Panc1 (cell line): ENCODE data around the gene DAB1. TPM values are rescaled to one million over a fixed set of nuclear protein-coding genes. Genes with fewer than 3 reads are reported as not detected.

Experiments used
- ATAC-seq: fragments of 200-7000 bp; cut with Tn5 transposase; 2 replicates; pipeline ENCODE4 v1.9.1; 2020; ENCODE audit warnings: mild to moderate bottlenecking, moderate library complexity
- BruUV-seq: library from RNA; stranded (reverse); fragments of 400-500 nt; replicated peaks from 2 replicates; lab custom pipeline; 2021; lab: Mats Ljungman, UMichigan
- CTCF ChIA-PET: fragments of 300-600 bp; sonication (Branson Sonifier 250); formaldehyde crosslinking; loops from one replicate; lab custom pipeline; 2022; ENCODE audit warnings: antibody characterized with exemption; lab: Charles Lee
- POLR2A ChIA-PET: fragments of 300-600 bp; sonication (Branson Sonifier 250); formaldehyde crosslinking; loops from one replicate; lab custom pipeline; 2022; ENCODE audit warnings: antibody characterized with exemption; lab: Charles Lee
- DNase-seq: peaks from one replicate; pipeline ENCODE4 v3.0.0-alpha.2; 2010; ENCODE audit warnings: low read depth, low spot score
- H3K27ac ChIP-seq: 2 replicates; pipeline ENCODE4 v1.5.1; 2011; ENCODE audit warnings: mild to moderate bottlenecking, low read length, inconsistent platforms
- H3K27me3 ChIP-seq: fragments of 200-500 bp; sonication (Bioruptor generic); 2 replicates; pipeline ENCODE4 v1.6.0; 2014; ENCODE audit warnings: low read length, inconsistent platforms; ENCODE audit not compliant: control insufficient read depth, insufficient read depth
- H3K36me3 ChIP-seq: fragments of 200-500 bp; sonication (Bioruptor generic); 2 replicates; pipeline ENCODE4 v1.5.1; 2014; ENCODE audit warnings: inconsistent platforms, mild to moderate bottlenecking, low read length, moderate library complexity; ENCODE audit not compliant: control insufficient read depth, insufficient read depth
- H3K4me1 ChIP-seq: 2 replicates; pipeline ENCODE4 v1.5.1; 2011; ENCODE audit warnings: inconsistent platforms, mild to moderate bottlenecking, low read length, moderate library complexity; ENCODE audit not compliant: control insufficient read depth, insufficient read depth
- H3K4me3 ChIP-seq, 2 experiments: 2 replicates each; pipeline ENCODE4 v1.5.1; 2011 to 2012; ENCODE audit warnings: low read depth in 2 of 2, low read length in 2 of 2, mild to moderate bottlenecking in 2 of 2, inconsistent platforms in 1 of 2, moderate library complexity in 1 of 2
- H3K9me3 ChIP-seq: fragments of 200-500 bp; sonication (Bioruptor generic); 2 replicates; pipeline ENCODE4 v1.5.1; 2014; ENCODE audit warnings: low read depth, mild to moderate bottlenecking, inconsistent platforms, low read length, moderate library complexity; ENCODE audit not compliant: control insufficient read depth, insufficient read depth
- CTCF ChIP-seq: fragments of 450-650 bp; IDR thresholded peaks from 2 replicates; pipeline ENCODE4 v1.5.1; 2017; ENCODE audit warnings: mild to moderate bottlenecking
- POLR2AphosphoS5 ChIP-seq: IDR thresholded peaks from 2 replicates; pipeline ENCODE4 v1.6.1; 2012; ENCODE audit warnings: mild to moderate bottlenecking, low read depth, low read length, moderate library complexity
- REST ChIP-seq, 2 experiments: IDR thresholded peaks; 2 replicates each; pipeline ENCODE4 v1.6.1; 2011 to 2012; ENCODE audit warnings: low read depth in 2 of 2, control low read depth in 1 of 2, low read length in 1 of 2, mild to moderate bottlenecking in 1 of 2, moderate library complexity in 1 of 2; ENCODE audit not compliant: insufficient read depth in 1 of 2
- SIN3A ChIP-seq: IDR thresholded peaks from 2 replicates; pipeline ENCODE4 v1.6.1; 2012; ENCODE audit warnings: low read depth, mild to moderate bottlenecking, low read length, moderate library complexity, borderline replicate concordance; ENCODE audit not compliant: insufficient read depth
- TCF7L2 ChIP-seq: IDR thresholded peaks from 2 replicates; pipeline ENCODE4 v1.6.1; 2011; ENCODE audit warnings: mild to moderate bottlenecking, low read depth, low read length, inconsistent platforms
- in situ Hi-C: cut with HindIII; loops from 2 replicates; pipeline ENCODE4 v1.10.0; 2016; ENCODE audit warnings: low sequenced_read_pairs, low pct_unique_long_range_greater_than_20kb
- intact Hi-C: fragments of 100-400 bp; cut with micrococcal nuclease; formaldehyde crosslinking; loops from one replicate; pipeline ENCODE4 v1.10.0; 2022; ENCODE audit not compliant: unreplicated experiment
- total RNA-seq: library from RNA; stranded (reverse); gene quantifications from one replicate; pipeline ENCODE4 v1.2.1, GENCODE V29; 2021; ENCODE audit not compliant: unreplicated experiment

The DAB1 gene
- total RNA-seq, 1 experiment from 2014 or later: 0.05 TPM

GRCh38 chr1:57109247-57109646, 314.6 kb downstream of the DAB1 start:
- in situ Hi-C loops: no loop called here
- CTCF ChIA-PET: no interaction called here

GRCh38 chr1:57106296-57106695, 317.6 kb downstream of the DAB1 start:
- CTCF ChIA-PET: no interaction called here
- no peak for TF ChIP-seq TCF7L2
- no peak for TF ChIP-seq POLR2AphosphoS5
- TF ChIP-seq REST (IDR thresholded peaks at IDR 0.05; ENCODE audit: insufficient read depth in 1 of 2, low read depth in 2 of 2, low read length in 1 of 2): no peak
- no peak for TF ChIP-seq SIN3A
- TF ChIP-seq CTCF: no peak
- in situ Hi-C loops (no loop called here), intact Hi-C loops (no loop called here)
- H3K27ac ChIP-seq: no peak overlapping the region
- no TSS peak for BruUV-seq
- no peaks in the 10 kb centered on the region for H3K9me3 ChIP-seq
- H3K4me1 ChIP-seq: no peaks in the 10 kb centered on the region
- no peaks in the 10 kb centered on the region for H3K36me3 ChIP-seq
- DNase-seq (no peak), ATAC-seq (no peak)
- H3K4me3 ChIP-seq: no peak overlapping the region
- no peaks in the 10 kb centered on the region; the same call in 1 of the 2 replicates for H3K27me3 ChIP-seq
- POLR2A ChIA-PET: no interaction called here

More at GRCh38 chr1:57109247-57109646, 314.6 kb downstream of the DAB1 start:
- no peak overlapping the region for H3K27ac ChIP-seq
- no peaks in the 10 kb centered on the region for H3K36me3 ChIP-seq
- no peak overlapping the region for H3K4me3 ChIP-seq
- no peaks in the 10 kb centered on the region; the same call in 1 of the 2 replicates for H3K27me3 ChIP-seq
- BruUV-seq: no TSS peak
- H3K9me3 ChIP-seq: no peaks in the 10 kb centered on the region
- POLR2A ChIA-PET: no interaction called here
- intact Hi-C loops: no loop called here
- no peaks in the 10 kb centered on the region for H3K4me1 ChIP-seq
- no peak for TF ChIP-seq SIN3A
- TF ChIP-seq POLR2AphosphoS5: no peak
- no peak for TF ChIP-seq CTCF
- TF ChIP-seq TCF7L2: no peak
- TF ChIP-seq REST (IDR thresholded peaks at IDR 0.05; ENCODE audit: insufficient read depth in 1 of 2, low read depth in 2 of 2, low read length in 1 of 2): no peak
- no peak for DNase-seq
- ATAC-seq: no peak
